Ishikawa (cell line): ENCODE data around the gene LRRC14B.

Experiments
- CEBPB ChIP-seq: IDR thresholded peaks from 2 replicates; pipeline ENCODE4 v1.6.1; 2012
- NFIC ChIP-seq: IDR thresholded peaks from 2 replicates; pipeline ENCODE4 v1.6.1; 2012
- RAD21 ChIP-seq: IDR thresholded peaks from 2 replicates; pipeline ENCODE4 v1.6.1; 2012; ENCODE audit warnings: low read depth

- 0 out of 2 replicates have a peak, but pooled peaks have one; percentile 13 for TF ChIP-seq NFIC
- TF ChIP-seq CEBPB: no peak
- TF ChIP-seq RAD21: no peak
Observed at GRCh38 chr5:167982-168660, 23.2 kb upstream of the LRRC14B start.
